CD14-positive monocyte (primary cell): Measurements from ENCODE around the gene CRISPLD2. TPM values are rescaled to one million over a fixed set of nuclear protein-coding genes. Genes with fewer than 3 reads are reported as not detected.
A peak's percentile ranks its signal among the peaks of the same experiment; 100 is the strongest.

Source experiments
- DNase-seq, 3 donors: peaks; one replicate each; pipeline ENCODE4 v3.0.0-alpha.2; 2011 to 2022
- H2AFZ ChIP-seq: 2 replicates; pipeline ENCODE4 v1.6.0; 2012; ENCODE audit warnings: mild to moderate bottlenecking, low read depth, low read length, inconsistent platforms; ENCODE audit not compliant: insufficient read depth, poor library complexity, severe bottlenecking
- H3K27ac ChIP-seq, 2 donors: 1 replicate in 1 of 2; 2 replicates in 1 of 2; pipeline ENCODE4 v1.5.1; 2012 to 2013; ENCODE audit warnings: low read length in 2 of 2, control low read depth in 1 of 2, inconsistent platforms in 1 of 2, low read depth in 1 of 2, mild to moderate bottlenecking in 1 of 2
- H3K27me3 ChIP-seq, 2 donors: one replicate each; pipeline versions ENCODE4 v1.6.0 to v1.6.1; 2011 to 2013; ENCODE audit warnings: low read length in 2 of 2; ENCODE audit not compliant: control insufficient read depth in 2 of 2, insufficient read depth in 2 of 2
- H3K36me3 ChIP-seq, 2 donors: replicated peaks in 1 of 2; 1 replicate in 1 of 2; 2 replicates in 1 of 2; pipeline versions ENCODE4 v1.5.1 to v1.6.1; 2012 to 2013; ENCODE audit warnings: low read length in 2 of 2, control low read depth in 1 of 2, inconsistent platforms in 1 of 2, mild to moderate bottlenecking in 1 of 2; ENCODE audit not compliant: insufficient read depth in 2 of 2, control insufficient read depth in 1 of 2
- H3K4me1 ChIP-seq, 2 donors: 1 replicate in 1 of 2; 2 replicates in 1 of 2; pipeline versions ENCODE4 v1.5.1 to v1.6.1; 2012 to 2013; ENCODE audit warnings: low read length in 2 of 2, control low read depth in 1 of 2, inconsistent platforms in 1 of 2, mild to moderate bottlenecking in 1 of 2, moderate library complexity in 1 of 2; ENCODE audit not compliant: insufficient read depth in 2 of 2, control insufficient read depth in 1 of 2
- H3K4me2 ChIP-seq: replicated peaks from 2 replicates; pipeline ENCODE3; 2012; ENCODE audit warnings: low read length, moderate library complexity, mild to moderate bottlenecking; ENCODE audit not compliant: poor library complexity, severe bottlenecking; ENCODE audit errors: extremely low read depth
- H3K4me3 ChIP-seq, 3 experiments: fragments of 200-600 bp in 1 of 3; sonication (generic) in 1 of 3; replicated peaks in 1 of 3; 1 replicate in 2 of 3; 2 replicates in 1 of 3; pipeline ENCODE4 v1.5.1; 2011 to 2013; ENCODE audit warnings: low read length in 3 of 3, mild to moderate bottlenecking in 3 of 3, control low read depth in 2 of 3, low read depth in 2 of 3, inconsistent platforms in 1 of 3, moderate library complexity in 1 of 3
- H3K79me2 ChIP-seq: 2 replicates; pipeline ENCODE4 v1.6.0; 2012; ENCODE audit warnings: mild to moderate bottlenecking, control low read depth, inconsistent platforms, low read length, moderate library complexity; ENCODE audit not compliant: insufficient read depth
- H3K9ac ChIP-seq: 2 replicates; pipeline ENCODE4 v1.6.0; 2017; ENCODE audit warnings: low read length, mild to moderate bottlenecking; ENCODE audit not compliant: insufficient read depth, poor library complexity, severe bottlenecking
- H3K9me3 ChIP-seq, 2 donors: replicated peaks in 1 of 2; 1 replicate in 1 of 2; 2 replicates in 1 of 2; pipeline versions ENCODE4 v1.5.1 to v1.6.1; 2012 to 2013; ENCODE audit warnings: low read length in 2 of 2, control low read depth in 1 of 2; ENCODE audit not compliant: control insufficient read depth in 1 of 2, insufficient read depth in 1 of 2
- H4K20me1 ChIP-seq: 2 replicates; pipeline ENCODE4 v1.6.0; 2012; ENCODE audit warnings: mild to moderate bottlenecking, low read length, control low read depth, moderate library complexity; ENCODE audit not compliant: insufficient read depth
- H3K27ac Mint-ChIP-seq, 7 donors: one replicate each; pipeline ENCODE4 v1.8.0; 2020; ENCODE audit warnings: mild to moderate bottlenecking in 7 of 7, mixed read lengths in 7 of 7, moderate library complexity in 6 of 7, inconsistent platforms in 2 of 7
- H3K27me3 Mint-ChIP-seq, 3 donors: one replicate each; pipeline ENCODE4 v1.8.0; 2021 to 2022; ENCODE audit warnings: low read depth in 3 of 3, mild to moderate bottlenecking in 3 of 3, mixed read lengths in 3 of 3, moderate library complexity in 3 of 3, inconsistent platforms in 1 of 3
- H3K36me3 Mint-ChIP-seq, 2 donors: one replicate each; pipeline ENCODE4 v1.8.0; 2020; ENCODE audit warnings: mixed read lengths in 2 of 2, inconsistent platforms in 1 of 2, mild to moderate bottlenecking in 1 of 2
- H3K4me1 Mint-ChIP-seq: one replicate; pipeline ENCODE4 v1.8.0; 2020; ENCODE audit warnings: mild to moderate bottlenecking, mixed read lengths
- H3K4me3 Mint-ChIP-seq, 2 donors: one replicate each; pipeline ENCODE4 v1.8.0; 2020; ENCODE audit warnings: mild to moderate bottlenecking in 2 of 2, mixed read lengths in 2 of 2, moderate library complexity in 1 of 2
- H3K9me3 Mint-ChIP-seq, 7 donors: one replicate each; pipeline ENCODE4 v1.8.0; 2020 to 2022; ENCODE audit warnings: mixed read lengths in 7 of 7, mild to moderate bottlenecking in 6 of 7, moderate library complexity in 6 of 7, inconsistent platforms in 2 of 7
- WGBS: methylation state at CpG from one replicate; pipeline ENCODE4 v1.1.5; 2013; ENCODE audit warnings: missing lambda C conversion rate; ENCODE audit not compliant: insufficient coverage; 5-methylcytosine and 5-hydroxymethylcytosine counted together
- intact Hi-C, 2 donors: fragments of 100-400 bp; cut with micrococcal nuclease; formaldehyde crosslinking; loops; one replicate each; pipeline versions ENCODE4 v1.15.0 to v1.15.1; 2023
- polyA plus RNA-seq, 3 donors: library from polyadenylated mRNA; depleted of rRNA in 1 of 3; unstranded in 2 of 3; stranded (reverse) in 1 of 3; fragments of 300-500 nt in 2 of 3; fragments of >200 nt in 1 of 3; fragmentation: Illumina TruSeq in 2 of 3; gene quantifications; 1 replicate in 2 of 3; 2 replicates in 1 of 3; pipeline ENCODE4 v1.2.3, GENCODE V29; 2012 to 2021
- TF ChIP-seq, protein P1 (sequence below): fragments of 200-600 bp; IDR thresholded peaks from one replicate; pipeline ENCODE4 v1.8.0; 2022; ENCODE audit warnings: antibody characterized with exemption, mild to moderate bottlenecking

CRISPLD2 gene
- polyA plus RNA-seq, 3 donors: 40.7 to 90.4 (median 69.0) TPM

DNA sequence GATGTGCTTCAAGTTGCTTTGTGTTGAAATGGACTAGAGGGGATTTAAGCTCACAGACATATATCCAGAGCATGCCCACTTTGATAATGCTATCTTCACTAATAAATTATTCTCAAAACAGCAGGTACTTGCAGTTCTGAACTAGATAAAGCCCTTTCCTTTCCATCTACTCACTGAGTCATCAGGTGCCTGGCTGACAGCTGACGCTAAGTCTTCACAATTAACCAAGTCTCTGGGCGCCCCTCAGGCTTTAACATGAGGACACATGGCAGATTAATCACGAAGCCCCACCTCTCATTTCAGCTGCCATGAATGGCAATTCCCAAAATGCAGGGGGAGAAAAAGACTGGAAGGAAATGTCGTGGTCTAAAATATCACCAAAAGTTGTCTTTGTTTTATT, 29.5 kb upstream of the CRISPLD2 start:
- H3K9me3 ChIP-seq: no peaks in the 10 kb centered on the region
- H3K36me3 Mint-ChIP-seq: peaks cover 11 to 15% of the 10 kb centered on the region in 2 donors
- no peak for DNase-seq
- no peak overlapping the region for H2AFZ ChIP-seq
- H3K36me3 ChIP-seq: no peaks in the 10 kb centered on the region
- no peak overlapping the region for H3K4me3 Mint-ChIP-seq
- H3K4me1 ChIP-seq: peaks cover 21 to 25% of the 10 kb centered on the region in 2 donors
- no peaks in the 10 kb centered on the region for H3K79me2 ChIP-seq
- peak overlapping the region in 1 of 7 donors; percentile 10 for H3K27ac Mint-ChIP-seq
- no peaks in the 10 kb centered on the region for H3K27me3 ChIP-seq
- H3K27me3 Mint-ChIP-seq: peaks cover 0 to 2% (median 0%) of the 10 kb centered on the region in 3 donors
- H3K4me1 Mint-ChIP-seq: peaks cover 32% of the 10 kb centered on the region
- TF ChIP-seq, protein P1, sequence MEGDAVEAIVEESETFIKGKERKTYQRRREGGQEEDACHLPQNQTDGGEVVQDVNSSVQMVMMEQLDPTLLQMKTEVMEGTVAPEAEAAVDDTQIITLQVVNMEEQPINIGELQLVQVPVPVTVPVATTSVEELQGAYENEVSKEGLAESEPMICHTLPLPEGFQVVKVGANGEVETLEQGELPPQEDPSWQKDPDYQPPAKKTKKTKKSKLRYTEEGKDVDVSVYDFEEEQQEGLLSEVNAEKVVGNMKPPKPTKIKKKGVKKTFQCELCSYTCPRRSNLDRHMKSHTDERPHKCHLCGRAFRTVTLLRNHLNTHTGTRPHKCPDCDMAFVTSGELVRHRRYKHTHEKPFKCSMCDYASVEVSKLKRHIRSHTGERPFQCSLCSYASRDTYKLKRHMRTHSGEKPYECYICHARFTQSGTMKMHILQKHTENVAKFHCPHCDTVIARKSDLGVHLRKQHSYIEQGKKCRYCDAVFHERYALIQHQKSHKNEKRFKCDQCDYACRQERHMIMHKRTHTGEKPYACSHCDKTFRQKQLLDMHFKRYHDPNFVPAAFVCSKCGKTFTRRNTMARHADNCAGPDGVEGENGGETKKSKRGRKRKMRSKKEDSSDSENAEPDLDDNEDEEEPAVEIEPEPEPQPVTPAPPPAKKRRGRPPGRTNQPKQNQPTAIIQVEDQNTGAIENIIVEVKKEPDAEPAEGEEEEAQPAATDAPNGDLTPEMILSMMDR: no peak
- H4K20me1 ChIP-seq: no peaks in the 10 kb centered on the region
- H3K9me3 Mint-ChIP-seq: no peaks in the 10 kb centered on the region
- no peak overlapping the region for H3K4me2 ChIP-seq
- no peak overlapping the region for H3K9ac ChIP-seq
- intact Hi-C loops: no loop called here
- H3K4me3 ChIP-seq: no peak overlapping the region
- WGBS: no CpG with 5 or more reads among the region's 4 CpGs
- no peak overlapping the region for H3K27ac ChIP-seq

DNA sequence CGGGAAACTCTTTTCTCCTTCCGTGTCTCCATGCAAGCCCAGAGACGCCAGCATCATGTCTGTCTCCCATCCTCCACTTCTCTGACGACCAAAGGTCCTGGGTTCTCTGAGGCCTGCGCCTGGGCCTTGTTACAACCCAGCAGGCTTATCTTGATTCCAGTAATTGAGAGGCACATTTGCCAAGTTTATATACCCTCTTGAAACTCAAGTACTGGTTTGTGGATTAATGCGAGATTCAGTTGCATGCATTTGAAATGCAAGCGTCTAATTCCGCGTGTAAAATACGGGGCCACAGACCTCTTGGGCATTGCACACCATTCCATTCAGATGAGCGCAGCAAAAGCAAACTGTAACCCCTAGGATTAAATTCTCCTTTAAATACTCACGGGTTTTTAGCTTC, 28.7 kb upstream of the CRISPLD2 start:
- H3K36me3 ChIP-seq: no peaks in the 10 kb centered on the region
- H3K27me3 ChIP-seq: no peaks in the 10 kb centered on the region
- H3K4me3 ChIP-seq: no peak overlapping the region
- H3K9me3 Mint-ChIP-seq: no peaks in the 10 kb centered on the region
- H3K4me2 ChIP-seq: no peak overlapping the region
- peaks cover 0 to 2% (median 0%) of the 10 kb centered on the region in 3 donors for H3K27me3 Mint-ChIP-seq
- H3K36me3 Mint-ChIP-seq: peaks cover 11% of the 10 kb centered on the region in 2 donors
- no peak overlapping the region for H3K4me3 Mint-ChIP-seq
- whole genome bisulfite sequencing: 98% methylated on average over 9 of the region's 12 CpGs
- no peak overlapping the region for H3K27ac Mint-ChIP-seq
- peaks cover 22 to 32% of the 10 kb centered on the region in 2 donors for H3K4me1 ChIP-seq
- H4K20me1 ChIP-seq: no peaks in the 10 kb centered on the region
- intact Hi-C loops: no loop called here
- no peak overlapping the region for H2AFZ ChIP-seq
- no peak overlapping the region for H3K9ac ChIP-seq
- no peak overlapping the region for H3K27ac ChIP-seq
- H3K79me2 ChIP-seq: no peaks in the 10 kb centered on the region
- peaks cover 34% of the 10 kb centered on the region for H3K4me1 Mint-ChIP-seq
- TF ChIP-seq, protein P1: no peak
- no peaks in the 10 kb centered on the region for H3K9me3 ChIP-seq
- DNase-seq: no peak
